Measurements from ENCODE around the gene CXCL17. TPM values are rescaled to one million over a fixed set of nuclear protein-coding genes. Genes with fewer than 3 reads are reported as not detected.

Gene CXCL17
- total RNA-seq, 1 experiment from 2014 or later = not detected

DNA sequence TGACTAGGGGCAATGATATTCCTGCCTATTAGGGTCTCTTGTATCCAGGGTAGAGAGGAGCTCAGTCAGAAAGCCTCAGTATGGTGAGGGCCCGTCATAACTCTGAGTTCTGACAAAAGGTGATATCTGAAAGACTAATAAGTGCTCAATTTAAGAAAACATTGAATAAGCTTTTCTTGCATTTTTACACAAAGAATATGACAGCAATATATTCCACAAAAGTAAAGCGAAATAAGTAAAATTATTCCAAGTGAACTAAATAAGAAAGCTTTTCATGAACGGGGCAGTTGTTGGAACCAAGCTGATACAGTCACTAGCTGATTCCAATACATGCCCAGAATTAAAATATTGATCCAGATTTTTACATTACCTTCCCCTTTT is 45.0 kb upstream of the CXCL17 start:
- Histone ChIP-seq H3K18ac (ENCODE audit: insufficient read length, low read depth, low read length) (no peak overlapping the region), H3K14ac (ENCODE audit: insufficient read depth, low read length) (no peak overlapping the region), H4K5ac (ENCODE audit: insufficient read length, low read depth, low read length) (no peak overlapping the region), H3K56ac (ENCODE audit: insufficient read length, low read depth, low read length) (no peak overlapping the region), H2BK12ac (ENCODE audit: insufficient read length, low read depth, low read length) (no peak overlapping the region), H4K8ac (replicated peaks; ENCODE audit: insufficient read length, low read depth, low read length) (no peak overlapping the region), H3K9me3 (ENCODE audit: control insufficient read depth, low read depth, low read length) (no peaks in the 10 kb centered on the region), H4K91ac (ENCODE audit: insufficient read length, low read depth, low read length) (no peak overlapping the region), H3K23ac (ENCODE audit: insufficient read length, low read depth, low read length) (no peak overlapping the region), H2BK15ac (ENCODE audit: low read depth, low read length) (no peak overlapping the region), H3K27me3 (ENCODE audit: insufficient read depth, low read length) (no peaks in the 10 kb centered on the region), H3K4ac (ENCODE audit: low read depth, low read length) (no peak overlapping the region), H3K9ac (ENCODE audit: extremely low read depth, insufficient read length, low read length) (no peak overlapping the region), H3K79me1 (ENCODE audit: insufficient read depth, low read depth, low read length, poor library complexity, severe bottlenecking) (no peaks in the 10 kb centered on the region), H3K23me2 (ENCODE audit: insufficient read length, low read depth, low read length, poor library complexity, severe bottlenecking) (no peaks in the 10 kb centered on the region), H3T11ph (ENCODE audit: low read length) (no peak overlapping the region), H3K79me2 (ENCODE audit: insufficient read depth, low read length) (no peaks in the 10 kb centered on the region), H3K27ac (ENCODE audit: insufficient read length, low read depth, low read length) (no peak overlapping the region), H3K4me2 (ENCODE audit: insufficient read depth, insufficient read length, low read length) (no peak overlapping the region), H2BK5ac (ENCODE audit: insufficient read length, low read length) (no peak overlapping the region), H3K4me1 (ENCODE audit: insufficient read depth, low read length) (no peaks in the 10 kb centered on the region), H2BK120ac (ENCODE audit: low read depth, low read length, poor library complexity, severe bottlenecking) (no peak overlapping the region), H4K20me1 (ENCODE audit: control insufficient read depth, insufficient read depth, insufficient read length) (no peaks in the 10 kb centered on the region), H2BK20ac (ENCODE audit: low read depth, low read length, poor library complexity, severe bottlenecking) (no peak overlapping the region), H2AFZ (ENCODE audit: low read length) (no peak overlapping the region), H2AK5ac (ENCODE audit: insufficient read length, low read length) (no peak overlapping the region)
- DNase-seq = no peak
- Mint-ChIP-seq H3K27me3 (ENCODE audit: low read depth) (no peaks in the 10 kb centered on the region), H3K4me3 (no peak overlapping the region), H3K27ac (no peak overlapping the region), H3K36me3 (ENCODE audit: insufficient read depth in 1 of 3, low read depth in 3 of 3) (no peaks in the 10 kb centered on the region), H3K4me1 (peaks cover 22 to 30% of the 10 kb centered on the region in 2 experiments), H3K9me3 (peaks cover 0 to 2% of the 10 kb centered on the region in 2 experiments; a peak in 1 of 5 replicates)
- no peak for TF ChIP-seq CTCF (conservative IDR thresholded peaks at IDR 0.05)
- WGBS (ENCODE audit: extremely low coverage, insufficient read length, low lambda C conversion rate) = no CpG with 5 or more reads among the region's 3 CpGs

All from H9 (cell line).